Measurements from ENCODE around the gene CXorf66. TPM values are rescaled to one million over a fixed set of nuclear protein-coding genes. Genes with fewer than 3 reads are reported as not detected.

Gene CXorf66
- total RNA-seq, 1 experiment from 2014 or later, result not detected

GRCh38 chrX:139930401-139930800 is 34.9 kb downstream of the CXorf66 start:
- intact Hi-C loops (cut with micrococcal nuclease; ENCODE audit: unreplicated experiment), result loop anchor here (5.0 kb wide), 1 partner anchor 88 kb away; no protein-coding TSS in a partner anchor
- no peaks in the 10 kb centered on the region for H3K4me1 Mint-ChIP-seq (ENCODE audit: low read depth, unreplicated experiment)
- Histone ChIP-seq H3K4me3 (ENCODE audit: low read depth, low read length) (peak overlapping the region; percentile 79), H3K4me1 (no peaks in the 10 kb centered on the region), H3K9me3 (no peaks in the 10 kb centered on the region), H3K27me3 (replicated peaks; ENCODE audit: control insufficient read depth, insufficient read depth, low read length) (no peaks in the 10 kb centered on the region), H3K36me3 (ENCODE audit: control insufficient read depth, insufficient read depth, low read length) (no peaks in the 10 kb centered on the region)
- TSS peak; percentile 20 for BruUV-seq (replicated peaks)
- H3K27me3 Mint-ChIP-seq (ENCODE audit: insufficient read depth, unreplicated experiment), result no peaks in the 10 kb centered on the region
- no peak overlapping the region for H3K27ac Mint-ChIP-seq (ENCODE audit: unreplicated experiment)
- peak overlapping the region; percentile 92 for H3K4me3 Mint-ChIP-seq (ENCODE audit: unreplicated experiment)
- H3K36me3 Mint-ChIP-seq (ENCODE audit: insufficient read depth, unreplicated experiment), result peaks cover 12% of the 10 kb centered on the region
- ChIA-PET POLR2A (no interaction called here), CTCF (no interaction called here)
- H3K9me3 Mint-ChIP-seq (ENCODE audit: unreplicated experiment), result no peaks in the 10 kb centered on the region
- TF ChIP-seq CTCF (IDR thresholded peaks at IDR 0.05; ENCODE audit: insufficient read depth in 1 of 2, low read depth in 1 of 2, low read length in 1 of 2, severe bottlenecking in 1 of 2, unreplicated experiment in 1 of 2), result no peak
- no peak for DNase-seq

GRCh38 chrX:139929876-139930275 is 35.4 kb downstream of the CXorf66 start:
- Mint-ChIP-seq H3K4me1 (ENCODE audit: low read depth, unreplicated experiment) (no peaks in the 10 kb centered on the region), H3K9me3 (ENCODE audit: unreplicated experiment) (no peaks in the 10 kb centered on the region), H3K4me3 (ENCODE audit: unreplicated experiment) (no peak overlapping the region), H3K27ac (ENCODE audit: unreplicated experiment) (no peak overlapping the region), H3K36me3 (ENCODE audit: insufficient read depth, unreplicated experiment) (peaks cover 12% of the 10 kb centered on the region), H3K27me3 (ENCODE audit: insufficient read depth, unreplicated experiment) (no peaks in the 10 kb centered on the region)
- no peak overlapping the region for H3K4me3 ChIP-seq (ENCODE audit: low read depth, low read length)
- no peaks in the 10 kb centered on the region for H3K27me3 ChIP-seq (replicated peaks; ENCODE audit: control insufficient read depth, insufficient read depth, low read length)
- BruUV-seq (replicated peaks), result no TSS peak
- ChIA-PET CTCF (no interaction called here), POLR2A (no interaction called here)
- H3K36me3 ChIP-seq (ENCODE audit: control insufficient read depth, insufficient read depth, low read length), result no peaks in the 10 kb centered on the region
- DNase-seq, result no peak
- intact Hi-C loops (cut with micrococcal nuclease; ENCODE audit: unreplicated experiment), result loop anchor here (5.0 kb wide), 1 partner anchor 88 kb away; no protein-coding TSS in a partner anchor
- TF ChIP-seq CTCF (IDR thresholded peaks at IDR 0.05; ENCODE audit: insufficient read depth in 1 of 2, low read depth in 1 of 2, low read length in 1 of 2, severe bottlenecking in 1 of 2, unreplicated experiment in 1 of 2), result no peak
- H3K4me1 ChIP-seq, result no peaks in the 10 kb centered on the region
- no peaks in the 10 kb centered on the region for H3K9me3 ChIP-seq

- no peaks in the 10 kb centered on the region for H3K9me3 ChIP-seq
- Mint-ChIP-seq H3K27me3 (ENCODE audit: insufficient read depth, unreplicated experiment) (no peaks in the 10 kb centered on the region), H3K4me1 (ENCODE audit: low read depth, unreplicated experiment) (no peaks in the 10 kb centered on the region), H3K27ac (ENCODE audit: unreplicated experiment) (no peak overlapping the region), H3K9me3 (ENCODE audit: unreplicated experiment) (no peaks in the 10 kb centered on the region), H3K36me3 (ENCODE audit: insufficient read depth, unreplicated experiment) (no peaks in the 10 kb centered on the region), H3K4me3 (ENCODE audit: unreplicated experiment) (no peak overlapping the region)
- no peak for DNase-seq
- H3K36me3 ChIP-seq (ENCODE audit: control insufficient read depth, insufficient read depth, low read length), result no peaks in the 10 kb centered on the region
- no TSS peak for BruUV-seq (replicated peaks)
- intact Hi-C loops (cut with micrococcal nuclease; ENCODE audit: unreplicated experiment), result no loop called here
- TF ChIP-seq CTCF (IDR thresholded peaks at IDR 0.05; ENCODE audit: insufficient read depth in 1 of 2, low read depth in 1 of 2, low read length in 1 of 2, severe bottlenecking in 1 of 2, unreplicated experiment in 1 of 2), result no peak
- POLR2A ChIA-PET, result no interaction called here
- CTCF ChIA-PET, result no interaction called here
- H3K27me3 ChIP-seq (replicated peaks; ENCODE audit: control insufficient read depth, insufficient read depth, low read length), result no peaks in the 10 kb centered on the region
- H3K4me1 ChIP-seq, result no peaks in the 10 kb centered on the region
- no peak overlapping the region for H3K4me3 ChIP-seq (ENCODE audit: low read depth, low read length)
Observed at GRCh38 chrX:139924696-139925095, 40.6 kb downstream of the CXorf66 start.

All from Caco-2 (cell line).